ENCODE data around the gene BNIP2.

GRCh38 chr15:59659366-59659765, 29.8 kb downstream of the BNIP2 start:
- TF ChIP-seq CTCF (IDR thresholded peaks at IDR 0.05) (no peak), POLR2AphosphoS5 (IDR thresholded peaks at IDR 0.05) (no peak), POLR2A (IDR thresholded peaks at IDR 0.05; ENCODE audit: low read depth) (no peak), EP300 (IDR thresholded peaks at IDR 0.05) (no peak)
